Measurements from ENCODE around the gene GLG1.
"Not testable (repeated sequence)": the region's sequence is repeated elsewhere in the genome, so short reads cannot be mapped to it uniquely, and the experiment has no call there.

GLG1 gene

GRCh38 chr16:74606521-74607309, at the start of gene GLG1:
Gene GLG1 (minus strand): TSS chr16:74607114. CDS start chr16:74607094, 20 bp downstream.
- DNase-seq (ENCODE audit: low read depth in 2 of 2) = peak; percentile 78 to 88

- DNase-seq (ENCODE audit: low read depth in 2 of 2) = no peak
Measured at GRCh38 chr16:74654536-74655050, 47.7 kb upstream of the GLG1 start.

- not testable (repeated sequence) for DNase-seq (ENCODE audit: low read depth in 2 of 2)
Measured at GRCh38 chr16:74652883-74653282, 46.0 kb upstream of the GLG1 start.

- DNase-seq (ENCODE audit: low read depth in 2 of 2) = no peak
Measured at GRCh38 chr16:74652249-74652648, 45.3 kb upstream of the GLG1 start.

GRCh38 chr16:74651841-74652240, 44.9 kb upstream of the GLG1 start:
- no peak for DNase-seq (ENCODE audit: low read depth in 2 of 2)

GRCh38 chr16:74650966-74651567, 44.2 kb upstream of the GLG1 start:
- DNase-seq (ENCODE audit: low read depth in 2 of 2) = no peak

- no peak for DNase-seq (ENCODE audit: low read depth in 2 of 2)
Measured at GRCh38 chr16:74649839-74650504, 43.1 kb upstream of the GLG1 start.

- no peak for DNase-seq (ENCODE audit: low read depth in 2 of 2)
Measured at GRCh38 chr16:74641969-74642368, 35.1 kb upstream of the GLG1 start.

GRCh38 chr16:74637742-74638453, 31.0 kb upstream of the GLG1 start:
- DNase-seq (ENCODE audit: low read depth in 2 of 2) = no peak

- DNase-seq (ENCODE audit: low read depth in 2 of 2) = no peak
Measured at GRCh38 chr16:74635303-74635702, 28.4 kb upstream of the GLG1 start.

- DNase-seq (ENCODE audit: low read depth in 2 of 2) = no peak
Measured at GRCh38 chr16:74633686-74634085, 26.8 kb upstream of the GLG1 start.

- DNase-seq (ENCODE audit: low read depth in 2 of 2) = no peak
Measured at GRCh38 chr16:74627506-74628220, 20.7 kb upstream of the GLG1 start.

- DNase-seq (ENCODE audit: low read depth in 2 of 2) = no peak
Measured at GRCh38 chr16:74626741-74627416, 20.0 kb upstream of the GLG1 start.

- DNase-seq (ENCODE audit: low read depth in 2 of 2) = peak in 1 of 2 donors; percentile 21
Measured at GRCh38 chr16:74625500-74626350, 18.8 kb upstream of the GLG1 start.

GRCh38 chr16:74623839-74624235, 16.9 kb upstream of the GLG1 start:
- no peak for DNase-seq (ENCODE audit: low read depth in 2 of 2)

- no peak for DNase-seq (ENCODE audit: low read depth in 2 of 2)
Measured at GRCh38 chr16:74623214-74623838, 16.4 kb upstream of the GLG1 start.

GRCh38 chr16:74622005-74622404, 15.1 kb upstream of the GLG1 start:
- DNase-seq (ENCODE audit: low read depth in 2 of 2) = no peak

- DNase-seq (ENCODE audit: low read depth in 2 of 2) = no peak
Measured at GRCh38 chr16:74617206-74617788, 10.4 kb upstream of the GLG1 start.

- DNase-seq (ENCODE audit: low read depth in 2 of 2) = no peak
Measured at GRCh38 chr16:74611721-74612120, 4.8 kb upstream of the GLG1 start.
